Measurements from ENCODE around the gene ABCF3.
A peak's percentile ranks its signal among the peaks of the same experiment; 100 is the strongest.

ABCF3 gene

GRCh38 chr3:184166671-184167070 is 19.3 kb upstream of the ABCF3 start:
- DNase-seq (ENCODE audit: low read depth in 3 of 3, low spot score in 1 of 3) = no peak

DNA sequence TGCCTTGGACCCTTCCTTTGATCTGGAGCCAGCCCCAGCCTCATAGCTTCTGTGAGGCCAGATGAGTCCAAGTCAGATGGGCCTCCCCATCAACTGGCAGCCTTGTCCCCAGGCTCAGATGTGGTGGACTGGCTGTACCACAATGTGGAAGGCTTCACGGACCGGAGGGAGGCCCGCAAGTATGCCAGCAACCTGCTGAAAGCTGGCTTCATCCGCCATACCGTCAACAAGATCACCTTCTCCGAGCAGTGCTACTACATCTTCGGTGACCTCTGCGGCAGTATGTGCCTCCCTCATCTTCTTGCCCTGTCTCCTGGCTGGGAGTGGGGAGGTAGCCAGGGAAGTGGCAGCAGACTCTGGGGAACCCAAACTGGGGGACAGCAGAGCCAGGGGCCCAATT is 18.2 kb upstream of the ABCF3 start:
- DNase-seq (ENCODE audit: low read depth in 3 of 3, low spot score in 1 of 3) = no peak

DNA sequence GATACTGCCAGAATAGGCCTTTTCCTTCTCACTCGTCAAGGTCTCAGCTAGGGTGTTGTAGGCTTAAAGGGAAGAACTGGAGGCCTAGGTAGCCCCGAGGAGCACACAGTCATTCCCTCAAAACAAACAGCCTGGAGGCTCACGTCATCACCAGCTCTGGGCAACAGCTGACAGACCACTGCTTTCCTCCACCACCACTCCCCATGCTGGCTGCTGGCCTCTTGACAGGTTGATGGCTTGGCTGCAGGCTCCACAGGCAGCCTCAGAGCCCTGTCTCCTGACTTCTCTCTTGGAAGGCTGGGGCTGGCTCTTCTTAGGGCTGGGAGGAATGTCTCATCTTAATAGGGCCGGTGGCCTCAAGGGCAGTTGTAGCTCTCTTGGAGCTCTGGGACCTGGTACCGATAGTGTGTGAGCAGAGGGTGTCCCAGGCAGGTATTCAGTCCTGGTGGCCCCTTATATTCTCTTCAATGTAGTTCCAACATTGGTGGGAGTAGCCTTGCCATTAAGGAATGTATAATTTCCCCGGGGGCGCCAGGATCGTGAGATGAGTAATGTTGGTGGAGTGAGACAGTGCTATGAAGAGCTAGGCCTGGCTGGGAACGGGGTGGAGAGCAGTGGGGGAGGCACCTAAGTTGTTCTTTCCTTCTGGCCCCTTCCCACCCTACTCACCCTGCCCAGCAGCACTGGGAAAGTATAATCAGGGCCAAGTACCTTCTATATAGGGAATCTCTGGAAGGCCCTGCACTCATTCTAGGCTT is 17.5 kb upstream of the ABCF3 start:
- no peak for DNase-seq (ENCODE audit: low read depth in 3 of 3, low spot score in 1 of 3)

- DNase-seq (ENCODE audit: low read depth in 3 of 3, low spot score in 1 of 3) = no peak
Observed at GRCh38 chr3:184169896-184170875, 15.8 kb upstream of the ABCF3 start.

- no peak for DNase-seq (ENCODE audit: low read depth in 3 of 3, low spot score in 1 of 3)
Observed at GRCh38 chr3:184171562-184171961, 14.4 kb upstream of the ABCF3 start.

DNA sequence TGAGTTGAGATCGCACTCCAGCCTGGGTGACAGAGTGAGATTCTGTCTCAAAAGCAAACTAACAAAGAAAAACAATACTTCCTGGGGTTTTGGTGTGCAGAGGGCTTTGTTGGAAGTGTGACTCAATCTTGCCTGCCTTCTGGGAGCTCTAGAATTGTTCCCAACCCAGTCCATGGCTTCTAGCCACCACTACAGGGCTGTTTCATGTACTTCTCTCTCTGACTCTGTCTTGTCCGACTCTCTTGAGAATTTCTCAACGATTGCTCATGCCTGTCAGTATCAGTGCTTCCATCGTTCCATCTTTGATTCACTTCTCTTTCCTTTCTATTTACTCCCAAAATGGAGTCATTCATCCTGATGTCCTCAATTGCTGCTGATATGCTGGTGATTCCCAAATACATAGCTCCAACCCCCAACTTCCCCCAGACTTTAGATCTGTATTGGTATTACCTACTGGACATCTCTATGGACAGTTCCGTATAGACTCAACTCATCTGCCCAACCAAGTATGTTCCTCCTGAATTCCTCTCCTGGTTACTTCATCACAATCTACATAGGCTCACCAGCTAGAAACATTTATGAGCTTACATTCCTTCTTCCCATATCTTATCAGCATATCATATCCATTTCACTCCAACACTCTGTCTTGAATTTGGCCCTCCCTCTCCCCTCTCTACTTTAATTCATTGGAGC is 13.2 kb upstream of the ABCF3 start:
- DNase-seq (ENCODE audit: low read depth in 3 of 3, low spot score in 1 of 3) = no peak

DNA sequence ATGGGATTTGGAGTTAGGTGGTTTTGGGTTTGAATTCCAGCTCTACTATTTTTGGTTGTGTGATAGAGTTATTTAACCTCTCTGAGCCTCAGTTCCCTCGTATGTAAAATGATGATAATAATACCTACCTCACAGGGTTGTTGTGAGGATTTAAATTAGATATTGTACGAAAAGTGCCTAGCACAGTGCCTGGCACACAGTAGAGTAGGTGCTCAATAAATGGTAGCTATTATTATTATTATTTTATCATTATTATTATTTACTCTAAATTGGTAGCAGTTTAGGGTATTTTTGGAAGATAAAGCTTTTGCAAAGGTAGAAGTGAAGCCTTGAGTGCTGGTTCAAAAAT is 12.7 kb upstream of the ABCF3 start:
- no peak for DNase-seq (ENCODE audit: low read depth in 3 of 3, low spot score in 1 of 3)

- DNase-seq (ENCODE audit: low read depth in 3 of 3, low spot score in 1 of 3) = no peak
Observed at GRCh38 chr3:184174284-184174645, 11.7 kb upstream of the ABCF3 start.

DNA sequence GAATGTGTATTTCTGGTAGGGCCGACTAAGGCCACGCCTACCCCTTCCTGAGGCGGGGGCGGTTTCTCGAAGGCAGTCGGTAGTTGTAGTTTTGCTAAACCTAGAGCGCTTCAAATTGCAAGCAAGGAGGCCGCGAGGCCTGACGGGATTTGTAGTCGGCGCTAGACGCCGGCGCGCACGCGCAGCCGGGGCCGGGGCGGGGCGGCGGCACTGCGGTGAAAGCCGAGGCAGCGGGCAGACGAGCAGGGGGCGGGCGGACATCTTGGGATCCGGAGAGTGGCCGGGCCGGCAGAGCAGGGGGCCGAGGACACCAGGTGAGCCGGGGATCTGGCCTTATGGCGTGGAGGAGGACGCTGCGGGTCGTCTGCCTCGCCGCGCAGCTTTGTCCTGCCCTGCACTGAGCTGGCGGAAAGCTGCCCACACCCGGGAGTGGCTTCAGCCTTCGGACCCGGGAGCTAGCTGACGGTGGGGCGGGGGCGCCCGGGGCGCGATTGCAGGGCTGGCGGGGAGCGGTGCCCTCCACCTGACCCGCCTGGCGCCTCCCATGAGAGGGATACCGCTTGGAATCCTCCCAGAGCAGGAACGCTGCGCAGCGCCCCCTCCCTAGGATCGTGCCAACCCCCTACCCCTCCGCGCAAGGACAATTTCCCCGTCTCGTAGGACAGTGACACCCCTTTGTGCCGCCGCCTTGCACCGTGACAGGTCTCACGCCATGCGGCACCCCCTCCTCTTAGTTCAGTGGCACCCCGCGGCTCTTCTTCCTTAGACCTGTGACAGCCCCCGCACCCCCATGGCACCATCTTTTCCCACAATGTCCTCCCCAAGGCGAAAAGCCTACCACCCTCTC is 11.1 kb upstream of the ABCF3 start, which contains the start of gene AP2M1:
AP2M1 (plus strand) TSS at position 210 of the 847 bp plus-strand sequence. CDS start 2,139 bp downstream, outside the sequence.
- peak; percentile 95 to 96 (median 96) for DNase-seq (ENCODE audit: low read depth in 3 of 3, low spot score in 1 of 3)

DNA sequence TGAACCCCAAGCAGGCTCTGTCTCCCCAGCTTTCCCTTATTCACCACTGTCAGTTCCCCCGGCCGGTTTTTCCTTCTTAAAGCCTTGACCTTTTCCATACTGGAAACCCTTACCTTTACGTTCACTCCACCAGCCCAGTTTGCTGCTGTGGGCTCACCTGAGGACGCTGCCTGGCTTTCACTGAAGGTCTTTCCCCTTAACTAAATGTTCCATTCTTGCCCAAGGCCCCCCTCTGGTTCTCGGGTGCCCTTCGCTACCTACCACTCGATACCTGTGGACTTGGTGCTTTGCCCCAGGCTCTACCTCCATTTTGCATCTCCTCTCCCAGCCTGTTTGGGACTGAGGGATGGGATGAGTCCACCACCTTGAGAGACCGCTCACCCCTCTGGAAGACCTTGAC is 10.5 kb upstream of the ABCF3 start:
- DNase-seq (ENCODE audit: low read depth in 3 of 3, low spot score in 1 of 3) = no peak

DNA sequence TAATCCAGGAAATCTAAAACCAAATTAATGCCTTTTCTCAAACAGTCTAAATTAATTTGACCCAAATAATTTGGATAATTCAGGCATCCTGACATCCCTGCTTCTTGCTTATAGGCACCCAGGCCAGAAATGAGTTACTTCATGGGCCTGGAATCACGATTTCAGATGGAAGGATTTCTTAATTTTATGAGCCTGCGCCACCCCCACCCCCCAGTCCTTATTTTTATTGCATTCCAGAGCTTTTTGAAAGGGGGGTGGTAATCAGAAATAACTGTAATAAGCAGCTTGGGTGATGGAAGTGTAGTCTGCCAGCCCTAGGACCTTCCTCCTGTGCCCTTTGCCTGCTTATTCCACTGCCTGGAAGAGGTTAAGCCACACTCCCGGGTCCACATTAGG is 10.0 kb upstream of the ABCF3 start:
- no peak for DNase-seq (ENCODE audit: low read depth in 3 of 3, low spot score in 1 of 3)

DNA sequence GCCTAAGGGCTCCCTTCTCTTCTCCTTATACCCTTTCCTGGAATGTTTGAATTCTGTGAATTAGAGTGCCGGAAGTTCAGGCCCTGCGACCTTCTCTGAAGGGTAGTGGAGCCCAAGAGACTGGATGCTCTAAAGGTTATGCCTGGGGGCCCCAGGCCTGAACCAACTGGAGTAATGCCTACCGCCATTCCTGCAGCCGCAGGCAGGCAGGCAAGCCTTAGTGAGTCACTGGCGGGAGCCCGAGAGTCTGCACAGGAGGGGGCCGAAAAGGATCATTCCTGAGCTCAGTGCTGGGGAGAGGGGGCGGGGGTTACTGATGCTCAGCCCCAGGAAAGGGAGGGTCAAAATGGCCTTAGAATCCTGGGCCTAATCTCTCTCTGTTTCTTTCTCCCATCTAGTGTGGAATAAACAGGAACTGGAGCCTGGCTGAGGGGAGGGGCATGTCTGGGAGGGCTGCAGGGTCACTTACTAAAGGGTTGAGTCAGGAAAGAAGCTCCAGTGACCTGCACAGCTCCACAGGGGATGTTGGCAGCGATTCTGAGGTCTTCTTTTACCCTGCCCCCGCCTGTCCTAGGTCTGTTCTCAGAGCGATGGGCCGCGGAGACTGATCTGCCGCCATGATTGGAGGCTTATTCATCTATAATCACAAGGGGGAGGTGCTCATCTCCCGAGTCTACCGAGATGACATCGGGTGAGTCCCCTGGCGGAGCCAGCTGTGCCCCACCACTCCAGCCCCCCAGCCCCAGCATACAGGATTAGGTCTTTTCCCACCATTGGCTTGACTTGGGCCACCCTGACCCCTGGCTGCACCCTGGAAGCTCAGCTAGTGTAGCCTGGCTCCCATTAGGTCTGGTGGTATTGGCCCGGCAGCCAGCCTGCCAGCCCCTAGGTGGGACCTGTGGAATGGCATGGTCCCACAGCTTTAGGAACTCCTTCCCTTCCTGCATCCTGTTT is 9.3 kb upstream of the ABCF3 start:
- DNase-seq (ENCODE audit: low read depth in 3 of 3, low spot score in 1 of 3) = no peak

DNA sequence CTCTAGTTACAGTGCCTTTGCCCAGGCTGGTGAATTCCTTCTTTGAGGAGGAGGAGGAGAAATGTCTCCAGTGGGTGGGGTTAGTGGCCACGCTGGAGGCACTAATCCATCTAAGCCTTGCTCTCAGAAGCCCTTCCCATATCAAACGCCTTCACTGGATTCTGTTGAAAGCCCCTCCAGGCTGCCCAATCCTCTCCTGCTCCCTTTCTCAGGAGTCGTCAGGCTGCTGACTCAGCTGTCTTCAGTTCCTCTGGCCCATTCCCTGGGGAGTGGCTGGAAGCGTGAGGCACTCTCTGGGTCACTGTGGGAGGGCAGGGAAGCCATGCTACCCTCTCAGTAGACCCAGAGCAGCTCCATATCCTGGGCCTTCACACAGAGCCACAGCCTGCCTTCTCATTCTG is 8.7 kb upstream of the ABCF3 start:
- no peak for DNase-seq (ENCODE audit: low read depth in 3 of 3, low spot score in 1 of 3)

GRCh38 chr3:184177767-184178306 is 8.2 kb upstream of the ABCF3 start:
- DNase-seq (ENCODE audit: low read depth in 3 of 3, low spot score in 1 of 3) = no peak

GRCh38 chr3:184178521-184179138 is 7.4 kb upstream of the ABCF3 start:
- DNase-seq (ENCODE audit: low read depth in 3 of 3, low spot score in 1 of 3) = no peak

- no peak for DNase-seq (ENCODE audit: low read depth in 3 of 3, low spot score in 1 of 3)
Observed at GRCh38 chr3:184180165-184180564, 5.8 kb upstream of the ABCF3 start.

DNA sequence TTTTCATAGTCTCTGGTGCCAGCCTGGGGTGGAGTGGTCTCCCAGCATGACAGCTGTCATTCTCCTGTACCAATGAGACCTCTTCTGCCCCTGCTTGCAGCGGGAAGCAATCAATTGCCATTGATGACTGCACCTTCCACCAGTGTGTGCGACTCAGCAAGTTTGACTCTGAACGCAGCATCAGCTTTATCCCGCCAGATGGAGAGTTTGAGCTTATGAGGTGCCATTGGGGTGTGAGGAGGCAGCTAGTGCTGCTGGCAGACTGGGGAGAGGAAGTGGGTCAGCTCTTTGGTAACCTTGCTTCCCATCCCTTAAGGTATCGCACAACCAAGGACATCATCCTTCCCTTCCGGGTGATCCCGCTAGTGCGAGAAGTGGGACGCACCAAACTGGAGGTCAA is 4.4 kb upstream of the ABCF3 start:
- DNase-seq (ENCODE audit: low read depth in 3 of 3, low spot score in 1 of 3) = no peak

GRCh38 chr3:184183679-184184078 is 2.3 kb upstream of the ABCF3 start:
- no peak for DNase-seq (ENCODE audit: low read depth in 3 of 3, low spot score in 1 of 3)

Data from stimulated activated CD4-positive, alpha-beta T cell treated with anti-CD3 and anti-CD28 coated beads, TNF-alpha, amount 100 ng/mL, for 1 hour (primary cell).